K562 (cell line): ENCODE measurements around the gene PACS1. TPM values are rescaled to one million over a fixed set of nuclear protein-coding genes. Genes with fewer than 3 reads are reported as not detected.

Experiments used
- ATAC-seq: fragments of 200-7000 bp; cut with Tn5 transposase; 3 replicates; pipeline ENCODE4 v1.9.1; 2020; ENCODE audit warnings: moderate library complexity
- BruUV-seq: library from RNA; stranded (reverse); fragments of 400-500 nt; replicated peaks from 2 replicates; lab custom pipeline; 2021; lab: Mats Ljungman, UMichigan
- CTCF ChIA-PET: fragments of 300-600 bp; formaldehyde crosslinking; extraction: SDS; loops from one replicate; lab custom pipeline; 2021; ENCODE audit warnings: low intra/inter-chr PET ratio; lab: Yijun Ruan, JAX
- POLR2A ChIA-PET: fragments of 300-600, 350-650 bp; sonication (Branson Sonifier 250); formaldehyde crosslinking; extraction: SDS; loops from one replicate; lab custom pipeline; 2021; ENCODE audit warnings: antibody characterized with exemption, inconsistent platforms; lab: Yijun Ruan, JAX
- DNase-seq, 4 experiments: peaks; one replicate each; pipeline versions ENCODE4 v3.0.0 to v3.0.0-alpha.2; 2011 to 2018; ENCODE audit warnings: low spot score in 3 of 4, mixed read lengths in 3 of 4; ENCODE audit errors: extremely low read depth in 1 of 4
- FAIRE-seq: peaks from 2 replicates; lab custom pipeline; 2011; peaks lifted over from hg19 to GRCh38; lab: Jason Lieb, UNC
- H2AFZ ChIP-seq: 2 replicates; pipeline ENCODE4 v1.6.0; 2011; ENCODE audit warnings: low read depth, low read length, control low read depth, inconsistent platforms
- H3K27ac ChIP-seq: fragments of 200-600 bp; 3 replicates; pipeline ENCODE4 v1.8.0; 2011; ENCODE audit warnings: low read depth, mild to moderate bottlenecking, control low read depth, inconsistent platforms, low read length, moderate library complexity, mixed read lengths; ENCODE audit errors: extremely low read depth
- H3K27me3 ChIP-seq, 2 experiments: fragments of 300-600 bp in 1 of 2; 2 replicates in 1 of 2; 3 replicates in 1 of 2; pipeline versions ENCODE4 v1.6.0 to v1.8.0; 2011; ENCODE audit warnings: inconsistent platforms in 2 of 2, low read length in 2 of 2, mild to moderate bottlenecking in 1 of 2, mixed read lengths in 1 of 2, moderate library complexity in 1 of 2; ENCODE audit not compliant: control insufficient read depth in 2 of 2, insufficient read depth in 2 of 2
- H3K36me3 ChIP-seq: fragments of 300-600 bp; 3 replicates; pipeline ENCODE4 v1.8.0; 2011; ENCODE audit warnings: mild to moderate bottlenecking, low read length, inconsistent platforms; ENCODE audit not compliant: control insufficient read depth, insufficient read depth
- H3K4me1 ChIP-seq, 2 experiments: fragments of 200-600 bp in 1 of 2; replicated peaks in 1 of 2; 2 replicates in 1 of 2; 3 replicates in 1 of 2; pipeline versions ENCODE4 v1.5.1 to v1.8.0; 2011; ENCODE audit warnings: inconsistent platforms in 2 of 2, low read length in 2 of 2, mild to moderate bottlenecking in 1 of 2, mixed read lengths in 1 of 2, moderate library complexity in 1 of 2; ENCODE audit not compliant: control insufficient read depth in 2 of 2, insufficient read depth in 2 of 2
- H3K4me2 ChIP-seq: 2 replicates; pipeline ENCODE4 v1.6.1; 2011; ENCODE audit warnings: low read length, control low read depth, inconsistent platforms, mixed read lengths; ENCODE audit not compliant: insufficient read depth
- H3K4me3 ChIP-seq: fragments of 200-600 bp; sonication (generic), shearing (Covaris generic); 2 replicates; pipeline ENCODE4 v1.5.1; 2016; ENCODE audit warnings: control low read depth, inconsistent platforms
- H3K79me2 ChIP-seq: fragments of 200-600 bp; 3 replicates; pipeline ENCODE4 v1.8.0; 2011; ENCODE audit warnings: low read length, inconsistent platforms; ENCODE audit not compliant: control insufficient read depth, insufficient read depth
- H3K9ac ChIP-seq, 2 experiments: 2 replicates each; pipeline versions ENCODE4 v1.6.0 to v1.6.1; 2011; ENCODE audit warnings: low read depth in 2 of 2, low read length in 2 of 2, control low read depth in 1 of 2, inconsistent platforms in 1 of 2, mild to moderate bottlenecking in 1 of 2, mixed read lengths in 1 of 2; ENCODE audit not compliant: insufficient read depth in 1 of 2
- H3K9me1 ChIP-seq: one replicate; pipeline ENCODE4 v1.6.0; 2011; ENCODE audit warnings: inconsistent platforms, mild to moderate bottlenecking, low read length, moderate library complexity; ENCODE audit not compliant: control insufficient read depth, insufficient read depth
- H3K9me3 ChIP-seq: replicated peaks from 2 replicates; pipeline ENCODE4 v1.5.1; 2011; ENCODE audit warnings: low read depth, low read length, inconsistent platforms; ENCODE audit not compliant: control insufficient read depth, insufficient read depth
- H4K20me1 ChIP-seq: replicated peaks from 2 replicates; pipeline ENCODE4 v1.6.1; 2011; ENCODE audit warnings: low read length, inconsistent platforms, mixed read lengths; ENCODE audit not compliant: control insufficient read depth, insufficient read depth
- ADNP ChIP-seq: fragments of 200-800 bp; sonication (Bioruptor generic); IDR thresholded peaks from 2 replicates; pipeline ENCODE4 v1.6.1; 2016; ENCODE audit warnings: missing genetic modification characterization, missing compliant biosample characterization
- CSDE1 ChIP-seq, 2 experiments: fragments of 450-650 bp; IDR thresholded peaks; 2 replicates each; pipeline ENCODE4 v1.6.1; 2016; ENCODE audit warnings: mild to moderate bottlenecking in 1 of 2
- CUX1 ChIP-seq: fragments of 200-800 bp; sonication (Bioruptor generic); IDR thresholded peaks from 2 replicates; pipeline ENCODE4 v1.6.1; 2016; ENCODE audit warnings: missing genetic modification characterization, missing compliant biosample characterization
- E2F6 ChIP-seq, 2 experiments: IDR thresholded peaks; 2 replicates each; pipeline ENCODE4 v1.6.1; 2011; ENCODE audit warnings: borderline replicate concordance in 1 of 2, control low read depth in 1 of 2, low read depth in 1 of 2, low read length in 1 of 2, mild to moderate bottlenecking in 1 of 2, mixed read lengths in 1 of 2, moderate library complexity in 1 of 2; ENCODE audit not compliant: insufficient read depth in 1 of 2, insufficient read length in 1 of 2, poor library complexity in 1 of 2, severe bottlenecking in 1 of 2; ENCODE audit errors: extremely low read depth in 1 of 2
- GABPA ChIP-seq: fragments of 200-800 bp; sonication (Bioruptor generic); conservative IDR thresholded peaks from 2 replicates; pipeline ENCODE4 v1.6.1; 2016; ENCODE audit warnings: low read depth, missing genetic modification characterization, missing compliant biosample characterization
- KDM1A ChIP-seq, 2 experiments: fragments of 450-650 bp; IDR thresholded peaks; 2 replicates each; pipeline ENCODE4 v1.6.1; 2016; ENCODE audit warnings: mild to moderate bottlenecking in 2 of 2
- PHTF2 ChIP-seq: fragments of 250-450 bp; sonication (Bioruptor Pico); IDR thresholded peaks from 2 replicates; pipeline ENCODE4 v1.5.0; 2021; ENCODE audit warnings: mild to moderate bottlenecking
- RAD21 ChIP-seq, 2 experiments: fragments of 250-450 bp in 1 of 2; fragments of 450-650 bp in 1 of 2; sonication (Bioruptor Pico) in 1 of 2; formaldehyde crosslinking in 1 of 2; IDR thresholded peaks in 1 of 2; conservative IDR thresholded peaks in 1 of 2; 2 replicates each; pipeline versions ENCODE4 v1.4.0 to v1.8.0; 2020 to 2022; ENCODE audit warnings: mild to moderate bottlenecking in 2 of 2, moderate library complexity in 1 of 2
- RBM14 ChIP-seq: fragments of 200-400 bp; formaldehyde crosslinking; IDR thresholded peaks from 2 replicates; pipeline ENCODE4 v1.6.1; 2018; ENCODE audit warnings: low read depth, mild to moderate bottlenecking, low read length, moderate library complexity, borderline replicate concordance; ENCODE audit not compliant: insufficient read depth
- SRSF3 ChIP-seq: fragments of 200-400 bp; formaldehyde crosslinking; IDR thresholded peaks from 2 replicates; pipeline ENCODE4 v1.6.1; 2016; ENCODE audit warnings: mild to moderate bottlenecking, low read length, moderate library complexity; ENCODE audit not compliant: insufficient read depth
- TARDBP ChIP-seq: fragments of 450-650 bp; IDR thresholded peaks from 2 replicates; pipeline ENCODE4 v1.6.1; 2016
- ZNF12 ChIP-seq: sonication (generic); formaldehyde crosslinking; IDR thresholded peaks from 2 replicates; pipeline ENCODE4 v1.4.0; 2020; ENCODE audit warnings: mild to moderate bottlenecking, missing genetic modification reagents
- ZNF511 ChIP-seq: sonication (generic); formaldehyde crosslinking; IDR thresholded peaks from 2 replicates; pipeline ENCODE4 v1.8.0; 2022; ENCODE audit warnings: mild to moderate bottlenecking, missing genetic modification reagents
- WGBS: fragments of 100-300 bp; shearing (Covaris generic); methylation state at CpG from one replicate; pipeline ENCODE4 v1.1.6; 2016; ENCODE audit warnings: low coverage, mixed read lengths; ENCODE audit not compliant: insufficient coverage; ENCODE audit errors: missing lambda C conversion rate; 5-methylcytosine and 5-hydroxymethylcytosine counted together
- in situ Hi-C: fragments of 300-500 bp; cut with MboI; formaldehyde crosslinking; loops from 4 replicates; pipeline ENCODE4 v1.15.0; 2018; ENCODE audit warnings: inconsistent platforms, mixed read lengths
- intact Hi-C: fragments of 100-400 bp; cut with micrococcal nuclease; formaldehyde crosslinking; loops from 2 replicates; pipeline ENCODE4 v1.14.2; 2022
- polyA plus RNA-seq, 8 experiments: library from polyadenylated mRNA; depleted of rRNA in 4 of 8; stranded (reverse) in 5 of 8; unstranded in 3 of 8; fragments of >200 nt; fragmentation: Nextera tagmentation in 2 of 8; fragmentation: Illumina TruSeq in 1 of 8; extraction: Ambion mirVana in 2 of 8; extraction: Trizol in 1 of 8; gene quantifications; 2 replicates each; pipeline versions ENCODE4 v1.2.1 to v1.2.3, GENCODE V29; 2011 to 2014; ENCODE audit warnings: inconsistent platforms in 1 of 8, missing spikeins in 1 of 8
- total RNA-seq, 7 experiments: library from RNA; depleted of rRNA in 6 of 7; stranded (reverse); fragments of >200 nt in 6 of 7; fragmentation: Illumina TruSeq in 2 of 7; extraction: Trizol in 2 of 7; gene quantifications; 2 replicates each; pipeline versions ENCODE4 v1.2.1 to v1.2.3, GENCODE V29; 2011 to 2021; ENCODE audit warnings: low replicate concordance in 1 of 7
- TF ChIP-seq, protein P1 (sequence below): conservative IDR thresholded peaks from 2 replicates; pipeline ENCODE4 v1.6.1; 2011; ENCODE audit warnings: low read depth, mild to moderate bottlenecking, low read length; ENCODE audit not compliant: control insufficient read depth

PACS1 gene
- total and polyA plus RNA-seq, 9 of the 15 experiments (the other 6 are each of a cell fraction or from before 2014, with no cell fraction given), result 0.34 to 28.1 (median 8.5) TPM

DNA sequence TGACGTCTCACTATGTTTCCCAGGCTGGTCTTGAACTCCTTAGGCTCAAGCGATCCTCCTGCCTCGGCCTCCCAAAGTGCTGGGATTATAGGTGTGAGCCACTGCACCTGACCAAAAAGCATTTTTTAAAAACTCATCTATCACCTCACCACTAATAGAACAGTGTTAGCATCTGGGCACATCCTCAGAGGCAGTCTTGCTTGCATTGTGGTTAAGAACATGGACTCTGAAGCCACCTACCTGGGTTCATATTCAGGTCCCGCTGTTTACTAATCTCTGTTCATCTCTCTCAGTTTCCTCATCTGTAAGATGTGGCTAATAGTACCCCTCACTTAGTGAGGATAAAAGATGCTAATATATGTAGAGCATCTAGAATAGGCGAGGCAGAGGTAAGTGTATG is 90.6 kb downstream of the PACS1 start:
- 69% methylated on average over 5 of the region's 5 CpGs for WGBS
- Histone ChIP-seq H3K9me3 (no peaks in the 10 kb centered on the region), H3K4me2 (no peak overlapping the region), H3K36me3 (no peaks in the 10 kb centered on the region), H3K27me3 (no peaks in the 10 kb centered on the region; a peak in 1 of 5 replicates), H3K4me1 (peaks cover 3 to 9% of the 10 kb centered on the region in 2 experiments; a peak in 3 of 5 replicates), H3K9ac (no peak overlapping the region), H3K9me1 (no peaks in the 10 kb centered on the region), H3K27ac (no peak overlapping the region), H3K79me2 (0 out of 3 replicates have a peak, but pooled peaks cover 3% of the 10 kb centered on the region), H3K4me3 (no peak overlapping the region), H2AFZ (no peak overlapping the region), H4K20me1 (no peaks in the 10 kb centered on the region)
- intact Hi-C loops, result no loop called here
- BruUV-seq, result no TSS peak
- ATAC-seq (no peak), FAIRE-seq (no peak), DNase-seq (no peak)
- ChIA-PET POLR2A (interaction anchor here (0.7 to 1.5 kb wide), 2 partner anchors 9 to 16 kb away, joined by 3 to 4 read pairs; no protein-coding TSS in a partner anchor), CTCF (no interaction called here)
- in situ Hi-C loops, result no loop called here
- TF ChIP-seq KDM1A (IDR thresholded peaks at IDR 0.05) (no peak), TARDBP (no peak), PHTF2 (CRISPR knock-in tag) (no peak), E2F6 (IDR thresholded peaks at IDR 0.05; ENCODE audit: borderline replicate concordance in 1 of 2, extremely low read depth in 1 of 2, insufficient read depth in 1 of 2, insufficient read length in 1 of 2, low read depth in 1 of 2, low read length in 1 of 2, poor library complexity in 1 of 2, severe bottlenecking in 1 of 2) (no peak), SRSF3 (no peak), ZNF511 (no peak), CUX1 (CRISPR knock-in tag) (no peak), RBM14 (no peak), CSDE1 (IDR thresholded peaks at IDR 0.05) (no peak), ZNF12 (no peak), GABPA (tag) (no peak), ADNP (tag) (no peak), RAD21 (CRISPR knock-in tag; conservative IDR thresholded peaks at IDR 0.05 in 1 of 2, IDR thresholded peaks at IDR 0.05 in 1 of 2) (no peak)
- TF ChIP-seq, protein P1, sequence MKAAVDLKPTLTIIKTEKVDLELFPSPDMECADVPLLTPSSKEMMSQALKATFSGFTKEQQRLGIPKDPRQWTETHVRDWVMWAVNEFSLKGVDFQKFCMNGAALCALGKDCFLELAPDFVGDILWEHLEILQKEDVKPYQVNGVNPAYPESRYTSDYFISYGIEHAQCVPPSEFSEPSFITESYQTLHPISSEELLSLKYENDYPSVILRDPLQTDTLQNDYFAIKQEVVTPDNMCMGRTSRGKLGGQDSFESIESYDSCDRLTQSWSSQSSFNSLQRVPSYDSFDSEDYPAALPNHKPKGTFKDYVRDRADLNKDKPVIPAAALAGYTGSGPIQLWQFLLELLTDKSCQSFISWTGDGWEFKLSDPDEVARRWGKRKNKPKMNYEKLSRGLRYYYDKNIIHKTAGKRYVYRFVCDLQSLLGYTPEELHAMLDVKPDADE, result no peak
